Astrocyte of the spinal cord (primary cell): ENCODE results near the gene KIF13A.

Experiments used
- DNase-seq: peaks from one replicate; pipeline ENCODE4 v3.0.0; 2011; ENCODE audit warnings: low read depth, low spot score
- H3K4me3 ChIP-seq: 2 replicates; pipeline ENCODE4 v1.5.1; 2011; ENCODE audit warnings: low read depth, mild to moderate bottlenecking, low read length, moderate library complexity
- in situ Hi-C: cut with HindIII; loops from 2 replicates; pipeline ENCODE4 v1.10.0; 2017; ENCODE audit warnings: low sequenced_read_pairs
- TF ChIP-seq, protein P1 (sequence below): IDR thresholded peaks from 2 replicates; pipeline ENCODE4 v1.5.1; 2012; ENCODE audit warnings: low read depth, mild to moderate bottlenecking, low read length, inconsistent platforms

Gene KIF13A

GRCh38 chr6:17877196-17877894 lies 110.1 kb downstream of the KIF13A start:
- DNase-seq = peak; percentile 76
- in situ Hi-C loops = no loop called here
- TF ChIP-seq, protein P1, sequence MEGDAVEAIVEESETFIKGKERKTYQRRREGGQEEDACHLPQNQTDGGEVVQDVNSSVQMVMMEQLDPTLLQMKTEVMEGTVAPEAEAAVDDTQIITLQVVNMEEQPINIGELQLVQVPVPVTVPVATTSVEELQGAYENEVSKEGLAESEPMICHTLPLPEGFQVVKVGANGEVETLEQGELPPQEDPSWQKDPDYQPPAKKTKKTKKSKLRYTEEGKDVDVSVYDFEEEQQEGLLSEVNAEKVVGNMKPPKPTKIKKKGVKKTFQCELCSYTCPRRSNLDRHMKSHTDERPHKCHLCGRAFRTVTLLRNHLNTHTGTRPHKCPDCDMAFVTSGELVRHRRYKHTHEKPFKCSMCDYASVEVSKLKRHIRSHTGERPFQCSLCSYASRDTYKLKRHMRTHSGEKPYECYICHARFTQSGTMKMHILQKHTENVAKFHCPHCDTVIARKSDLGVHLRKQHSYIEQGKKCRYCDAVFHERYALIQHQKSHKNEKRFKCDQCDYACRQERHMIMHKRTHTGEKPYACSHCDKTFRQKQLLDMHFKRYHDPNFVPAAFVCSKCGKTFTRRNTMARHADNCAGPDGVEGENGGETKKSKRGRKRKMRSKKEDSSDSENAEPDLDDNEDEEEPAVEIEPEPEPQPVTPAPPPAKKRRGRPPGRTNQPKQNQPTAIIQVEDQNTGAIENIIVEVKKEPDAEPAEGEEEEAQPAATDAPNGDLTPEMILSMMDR = no peak
- no peak overlapping the region for H3K4me3 ChIP-seq

DNA sequence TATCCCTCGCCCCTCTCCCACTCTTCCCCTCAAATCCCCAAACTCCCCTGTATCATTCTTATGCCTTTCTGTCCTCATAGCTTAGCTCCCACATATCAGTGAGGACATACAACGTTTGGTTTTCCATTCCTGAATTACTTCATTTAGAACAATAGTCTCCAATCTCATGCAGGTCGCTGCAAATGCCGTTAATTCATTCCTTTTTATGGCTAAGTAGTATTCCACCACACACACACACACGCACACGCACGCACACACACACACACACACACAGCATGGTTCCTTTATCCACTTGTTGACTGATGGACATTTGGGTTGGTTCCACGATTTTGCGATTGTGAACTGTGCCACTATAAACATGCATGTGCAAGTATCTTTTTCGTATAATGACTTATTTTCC lies 112.7 kb downstream of the KIF13A start:
- no peak overlapping the region for H3K4me3 ChIP-seq
- in situ Hi-C loops = no loop called here
- DNase-seq = no peak
- TF ChIP-seq, protein P1 = no peak

- H3K4me3 ChIP-seq = no peak overlapping the region
- TF ChIP-seq, protein P1 = no peak
- in situ Hi-C loops = no loop called here
- no peak for DNase-seq
Observed at GRCh38 chr6:17872908-17873307, 114.5 kb downstream of the KIF13A start.

DNA sequence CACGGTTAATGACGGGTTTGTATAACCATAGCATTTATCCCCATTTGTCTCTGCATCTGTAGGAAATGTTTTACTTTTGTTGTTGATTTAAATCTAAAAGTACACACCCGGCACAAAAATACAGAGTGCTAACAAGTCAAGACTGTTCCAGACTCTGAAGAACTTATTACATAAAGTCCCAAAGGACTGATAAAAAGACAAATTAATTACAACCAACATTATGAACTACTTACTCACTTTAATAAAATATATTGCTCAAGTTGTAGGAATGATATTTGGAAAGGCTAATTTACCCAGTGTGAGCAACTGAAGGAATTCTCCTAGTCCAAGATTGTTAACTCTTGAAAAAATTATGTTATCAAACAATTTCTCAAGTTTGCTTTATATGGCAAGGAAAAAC lies 115.6 kb downstream of the KIF13A start:
- in situ Hi-C loops = no loop called here
- no peak for DNase-seq
- TF ChIP-seq, protein P1 = no peak
- no peak overlapping the region for H3K4me3 ChIP-seq

GRCh38 chr6:17871189-17871519 lies 116.3 kb downstream of the KIF13A start:
- DNase-seq = no peak
- H3K4me3 ChIP-seq = no peak overlapping the region
- in situ Hi-C loops = no loop called here
- TF ChIP-seq, protein P1 = no peak

GRCh38 chr6:17870300-17871188 lies 116.9 kb downstream of the KIF13A start:
- in situ Hi-C loops = no loop called here
- TF ChIP-seq, protein P1 = no peak
- no peak overlapping the region for H3K4me3 ChIP-seq
- no peak for DNase-seq
